GM03348 (cell line): Measurements from ENCODE around the gene SERPINB5.

ENCODE experiments used
- DNase-seq: peaks from one replicate; pipeline ENCODE4 v3.0.0; 2012; ENCODE audit warnings: low spot score

The SERPINB5 gene

GRCh38 chr18:63527251-63527650 lies 50.5 kb downstream of the SERPINB5 start:
- DNase-seq: no peak

DNA sequence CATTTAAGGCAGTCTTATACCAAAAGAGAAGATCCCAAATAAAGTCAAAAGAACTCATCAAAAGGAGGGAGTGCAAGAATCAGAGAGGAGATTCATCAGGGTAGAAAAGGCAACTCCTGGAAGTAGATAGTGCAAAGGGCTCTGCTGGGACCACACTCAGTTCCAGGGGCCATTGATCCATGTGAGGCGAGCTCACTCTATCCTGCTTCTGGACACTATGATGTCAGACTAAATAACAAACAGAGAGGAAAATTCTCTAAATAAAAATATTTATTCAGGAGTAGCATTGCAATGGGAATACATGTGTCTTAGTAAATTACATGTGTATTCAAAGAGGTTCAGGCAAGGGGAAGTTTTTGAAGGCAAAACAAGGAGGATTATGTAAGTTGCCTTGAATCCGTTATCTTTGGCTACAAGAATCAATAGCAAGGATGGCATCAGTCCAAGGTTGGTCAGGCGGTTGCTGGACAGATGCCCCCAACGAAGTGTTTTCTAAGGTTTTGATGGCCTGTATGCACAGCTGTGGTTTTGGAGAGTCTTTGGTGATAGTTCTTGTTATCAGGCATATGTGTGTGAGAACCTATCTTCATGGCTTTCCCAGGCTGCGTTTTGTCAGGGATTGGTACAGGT lies 52.2 kb downstream of the SERPINB5 start:
- DNase-seq: no peak

DNA sequence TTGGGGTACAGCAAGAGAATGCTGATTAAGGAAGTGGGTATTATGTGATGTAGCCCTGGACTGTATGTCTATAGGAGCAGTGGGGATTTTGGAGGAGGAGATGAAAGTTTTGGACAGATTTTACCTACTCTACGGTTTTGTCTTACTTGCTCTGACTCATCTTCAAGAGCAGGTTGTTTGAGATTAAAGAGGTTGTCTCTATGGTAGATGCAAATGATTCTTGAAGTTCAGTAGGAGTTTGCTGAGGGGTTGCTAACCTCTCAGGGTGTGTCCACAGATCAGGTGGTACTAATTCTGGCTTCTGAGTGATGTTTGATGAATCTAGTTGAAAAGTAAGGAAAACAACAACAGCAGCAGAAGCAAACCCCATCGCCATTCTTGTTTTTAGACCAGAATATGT lies 55.7 kb downstream of the SERPINB5 start:
- no peak for DNase-seq

DNA sequence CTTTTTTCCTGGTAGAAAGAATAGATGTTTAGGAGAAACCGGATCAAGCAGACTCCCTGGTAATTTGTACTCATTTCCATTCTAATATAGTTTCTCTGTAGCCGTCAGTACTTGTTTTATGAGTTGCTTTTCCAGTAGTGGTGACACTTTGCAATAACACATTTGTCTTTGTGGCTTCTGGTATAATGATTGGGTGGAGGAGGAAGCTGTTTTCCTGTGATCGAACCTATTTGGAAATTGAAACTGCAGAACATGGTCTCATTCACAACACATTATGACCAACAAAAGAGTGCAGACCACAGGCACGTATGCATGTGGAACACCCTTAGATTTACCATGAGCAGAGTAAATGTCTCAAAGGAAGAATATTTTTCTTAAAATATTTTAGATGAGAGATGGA lies 57.9 kb downstream of the SERPINB5 start:
- DNase-seq: no peak

DNA sequence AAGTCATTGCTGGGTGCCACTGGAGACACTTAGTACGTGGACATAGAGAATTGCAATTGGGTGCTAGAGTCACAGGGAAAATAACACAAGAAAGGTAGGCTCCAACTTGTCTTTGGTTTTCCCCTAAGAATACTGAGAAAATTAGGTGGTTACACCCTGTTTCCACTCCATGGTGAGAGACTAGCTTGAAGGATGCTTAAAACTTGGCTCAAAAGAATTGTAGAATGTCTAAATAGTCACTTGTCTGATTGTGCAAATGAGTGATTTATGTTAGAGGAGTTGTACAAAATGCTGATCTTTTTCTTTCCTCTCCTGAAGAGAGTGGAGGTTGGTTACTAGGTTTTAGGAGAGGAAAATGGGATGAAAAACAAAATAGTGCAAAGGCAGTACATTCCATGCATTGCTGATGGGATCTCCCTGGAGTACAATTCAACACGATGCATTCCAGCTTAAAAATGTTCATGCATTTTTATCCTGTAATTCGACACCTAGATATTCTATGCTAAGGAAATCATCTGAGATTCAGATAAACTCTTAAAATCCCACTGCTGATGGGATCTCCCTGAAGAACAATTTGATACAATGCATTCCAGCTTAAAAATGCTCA lies 63.2 kb downstream of the SERPINB5 start:
- DNase-seq: peak; percentile 68

GRCh38 chr18:63542069-63542468 lies 65.3 kb downstream of the SERPINB5 start, which contains the start of gene SERPINB12:
Gene SERPINB12 (plus strand): TSS chr18:63542369. CDS start chr18:63556160, 13,791 bp downstream.
- DNase-seq: no peak

GRCh38 chr18:63544017-63544416 lies 67.3 kb downstream of the SERPINB5 start:
- DNase-seq: no peak

GRCh38 chr18:63545000-63545399 lies 68.2 kb downstream of the SERPINB5 start:
- no peak for DNase-seq

- DNase-seq: no peak
These were observed 73.3 kb downstream of the SERPINB5 start for GRCh38 chr18:63550068-63550467.

GRCh38 chr18:63551769-63552168 lies 75.0 kb downstream of the SERPINB5 start:
- no peak for DNase-seq

- no peak for DNase-seq
These were observed 75.8 kb downstream of the SERPINB5 start for GRCh38 chr18:63552581-63552980.

GRCh38 chr18:63553081-63553480 lies 76.3 kb downstream of the SERPINB5 start:
- peak; percentile 85 for DNase-seq
